IPS DF 4.7 (cell line): ENCODE data around the gene TNFRSF14.

ENCODE experiments used
- DNase-seq: peaks from one replicate; pipeline ENCODE4 v3.0.0-alpha.2; 2013; ENCODE audit warnings: low spot score; ENCODE audit errors: extremely low read depth

TNFRSF14 gene

DNA sequence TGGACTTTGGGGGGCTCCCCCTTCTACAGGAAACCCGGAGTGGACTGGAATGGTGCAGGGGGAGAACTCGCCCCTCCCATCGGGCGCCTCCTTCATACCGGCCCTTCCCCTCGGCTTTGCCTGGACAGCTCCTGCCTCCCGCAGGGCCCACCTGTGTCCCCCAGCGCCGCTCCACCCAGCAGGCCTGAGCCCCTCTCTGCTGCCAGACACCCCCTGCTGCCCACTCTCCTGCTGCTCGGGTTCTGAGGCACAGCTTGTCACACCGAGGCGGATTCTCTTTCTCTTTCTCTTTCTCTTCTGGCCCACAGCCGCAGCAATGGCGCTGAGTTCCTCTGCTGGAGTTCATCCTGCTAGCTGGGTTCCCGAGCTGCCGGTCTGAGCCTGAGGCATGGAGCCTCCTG, at the start of gene TNFRSF14:
Gene TNFRSF14, plus strand, starts transcription at position 95 of the 401 bp plus-strand sequence. Its CDS starts 294 bp downstream, at position 389.
- no peak for DNase-seq

DNA sequence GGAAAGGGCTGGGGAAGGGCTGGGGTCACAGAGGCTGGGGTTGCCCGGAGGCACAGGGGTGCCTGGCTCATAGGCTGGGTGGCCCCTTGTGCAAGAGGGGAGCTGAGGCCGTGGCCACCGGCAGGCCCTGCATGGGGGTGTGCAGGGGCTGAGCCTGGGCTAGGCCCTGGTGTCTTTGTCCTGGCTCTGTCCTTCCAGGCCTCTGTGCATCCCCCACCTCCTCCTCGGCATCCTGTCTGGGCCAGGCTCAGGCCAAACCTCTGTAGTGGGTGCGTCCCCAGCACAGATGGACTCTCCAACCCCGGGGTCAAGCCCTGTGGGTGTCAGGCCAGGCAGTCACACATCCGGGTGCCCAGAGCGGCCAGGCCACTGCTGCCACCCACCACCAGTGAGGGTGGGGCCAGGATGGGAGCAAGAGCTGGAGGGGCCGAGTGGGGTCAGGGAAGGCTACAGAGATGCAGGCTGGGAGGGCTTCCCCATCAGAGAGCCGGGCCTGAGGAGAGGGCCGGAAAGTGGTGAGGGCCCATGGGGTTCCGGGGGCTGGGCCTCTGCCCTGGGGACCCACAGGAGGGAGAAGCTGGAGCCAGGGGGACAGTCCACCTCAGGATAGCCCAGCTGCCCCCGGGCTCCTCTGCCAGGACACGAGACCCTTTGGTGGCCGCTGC, 49.1 kb upstream of the TNFRSF14 start:
- no peak for DNase-seq

DNA sequence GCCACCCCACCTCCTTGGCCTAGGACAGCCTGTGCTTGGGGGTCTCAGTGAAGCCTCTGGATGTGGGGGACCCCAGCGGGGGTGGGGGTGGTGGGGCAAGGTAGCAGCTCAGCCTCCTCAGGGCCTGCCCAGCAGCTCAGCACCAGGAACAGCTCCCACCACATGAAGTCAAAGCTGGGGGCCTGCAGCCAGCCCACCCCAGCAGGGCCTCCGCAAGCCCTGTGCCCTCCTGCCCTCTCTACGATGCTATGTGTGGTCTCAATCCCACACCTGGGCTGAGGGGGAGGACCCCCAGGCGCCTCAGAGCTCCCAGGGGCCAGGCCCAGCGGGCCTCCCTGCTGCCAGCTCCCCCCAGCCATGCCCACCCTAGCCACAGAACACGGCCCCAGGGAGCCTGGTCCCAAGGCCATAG, 48.4 kb upstream of the TNFRSF14 start:
- DNase-seq: no peak

DNA sequence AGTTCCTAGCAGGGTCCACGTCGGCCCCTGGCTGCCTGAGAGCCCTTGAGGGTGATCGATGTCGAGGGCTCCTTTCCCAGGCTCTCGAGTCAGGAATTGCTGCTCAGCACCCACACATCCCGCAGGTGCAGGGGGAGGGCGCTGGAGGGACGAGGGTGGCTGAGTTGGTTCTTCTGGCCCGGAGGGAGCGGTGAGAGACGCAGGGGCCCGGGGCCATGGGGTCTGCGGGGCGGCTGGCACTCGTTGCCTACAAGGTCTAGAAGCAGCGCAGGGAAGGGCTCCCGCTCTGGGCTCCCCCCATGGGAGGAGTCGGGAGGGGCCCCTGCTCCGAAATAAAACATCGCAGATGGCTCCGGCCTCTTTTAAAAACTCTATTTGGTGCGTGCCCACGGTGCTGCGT, 48.0 kb upstream of the TNFRSF14 start:
- DNase-seq: no peak

DNA sequence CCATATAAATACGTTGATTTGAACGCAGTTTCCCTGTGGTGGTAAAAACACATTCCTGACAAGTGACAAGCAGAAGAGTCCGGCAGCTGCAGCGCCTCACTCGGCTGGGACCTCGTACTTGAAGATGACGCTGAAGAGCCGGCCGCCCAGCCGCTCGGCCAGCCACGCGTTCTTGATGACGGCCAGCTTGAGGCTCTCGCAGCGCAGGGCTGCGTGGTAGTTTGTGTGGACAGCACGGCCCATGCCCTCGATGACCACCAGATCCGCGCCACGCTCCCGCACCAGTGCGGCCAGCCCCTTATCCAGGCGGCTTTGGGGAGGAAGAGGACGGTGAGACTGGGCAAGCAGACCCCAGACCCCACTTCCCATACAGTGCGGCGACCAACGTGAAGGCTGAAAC, 47.4 kb upstream of the TNFRSF14 start:
- DNase-seq: no peak

DNA sequence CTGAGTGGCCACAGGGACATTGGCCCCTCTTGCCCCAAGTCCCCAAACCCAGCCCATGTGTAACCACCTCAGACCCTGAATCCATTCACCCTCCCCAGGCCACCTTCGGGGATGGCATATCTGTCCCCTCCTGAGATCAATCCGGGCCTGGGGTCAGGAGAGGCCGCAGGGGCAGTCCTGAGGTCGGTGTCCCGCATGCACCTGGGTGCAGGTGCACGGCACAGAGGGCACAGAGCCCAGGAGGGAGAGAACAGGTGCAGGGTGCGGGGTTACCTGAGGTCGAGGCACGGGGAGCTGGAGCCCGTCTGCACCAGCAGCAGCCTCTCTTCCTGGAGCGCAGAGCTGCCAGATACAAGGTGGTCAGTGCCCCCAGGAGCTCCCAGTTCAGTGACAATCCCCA, 46.6 kb upstream of the TNFRSF14 start:
- DNase-seq: no peak

DNA sequence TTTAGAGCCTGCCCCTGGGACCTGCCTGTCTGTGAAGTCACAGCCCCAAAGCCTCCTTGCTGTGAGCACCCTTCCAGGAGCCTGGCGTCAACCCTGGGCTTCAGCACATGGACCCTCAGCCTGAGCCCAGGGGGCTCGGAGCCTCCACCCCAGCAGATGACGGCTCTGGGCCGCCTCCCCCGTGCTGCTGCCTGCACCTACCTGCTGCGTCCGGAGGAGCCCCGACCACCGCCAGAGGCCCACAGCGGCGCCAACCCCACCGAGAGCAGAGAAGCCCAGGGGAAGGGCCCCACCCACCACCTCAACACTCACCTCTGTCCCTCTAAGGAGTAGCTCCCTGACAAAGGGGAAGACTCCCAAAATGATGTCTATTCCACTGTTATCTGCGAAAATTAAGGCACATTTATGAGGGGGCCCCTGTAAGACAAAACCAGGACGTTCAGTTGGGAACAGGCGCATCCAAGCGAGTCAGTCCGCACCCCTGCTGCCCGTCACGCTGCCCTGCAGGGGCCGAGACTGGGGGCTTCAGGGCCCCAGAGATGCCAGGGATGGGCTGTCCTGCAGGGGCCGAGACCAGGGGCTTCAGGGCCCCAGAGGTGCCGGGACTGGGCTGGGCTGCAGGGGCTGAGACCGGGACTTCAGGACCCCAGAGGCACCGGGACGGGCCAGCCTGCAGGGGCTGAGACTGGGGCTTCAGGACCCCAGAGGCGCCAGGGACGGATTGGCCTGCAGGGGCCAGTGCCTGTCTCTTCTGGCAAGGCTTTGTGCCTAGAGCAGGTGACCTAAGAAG, 45.6 kb upstream of the TNFRSF14 start:
- no peak for DNase-seq

DNA sequence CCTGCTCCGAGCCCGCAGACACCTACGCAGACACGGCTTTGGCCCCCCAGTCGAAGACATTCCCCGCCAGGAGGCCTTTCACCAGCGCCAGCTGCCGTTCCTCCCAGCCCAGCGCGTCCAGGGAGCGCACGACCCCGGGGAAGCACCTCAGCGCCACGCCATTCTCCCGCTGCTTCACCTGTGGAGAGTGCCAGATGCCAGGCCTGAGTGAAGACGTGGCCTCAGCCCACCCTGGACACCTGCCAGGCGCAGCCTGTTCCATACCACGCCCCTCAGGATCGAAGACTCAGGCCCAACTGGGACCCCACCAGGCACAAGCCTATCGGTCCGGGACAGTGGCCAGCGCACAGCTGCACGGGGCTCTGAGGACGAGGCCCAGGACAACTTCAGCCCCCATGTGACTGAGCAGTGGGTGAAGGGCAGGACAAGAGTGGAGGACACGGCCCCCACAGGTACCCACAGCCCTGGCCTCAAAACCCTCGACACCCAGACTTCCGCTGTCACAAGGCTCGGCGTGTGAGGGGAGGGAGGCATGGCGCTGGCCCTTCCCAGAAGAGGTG, 43.2 kb upstream of the TNFRSF14 start:
- DNase-seq: no peak

DNA sequence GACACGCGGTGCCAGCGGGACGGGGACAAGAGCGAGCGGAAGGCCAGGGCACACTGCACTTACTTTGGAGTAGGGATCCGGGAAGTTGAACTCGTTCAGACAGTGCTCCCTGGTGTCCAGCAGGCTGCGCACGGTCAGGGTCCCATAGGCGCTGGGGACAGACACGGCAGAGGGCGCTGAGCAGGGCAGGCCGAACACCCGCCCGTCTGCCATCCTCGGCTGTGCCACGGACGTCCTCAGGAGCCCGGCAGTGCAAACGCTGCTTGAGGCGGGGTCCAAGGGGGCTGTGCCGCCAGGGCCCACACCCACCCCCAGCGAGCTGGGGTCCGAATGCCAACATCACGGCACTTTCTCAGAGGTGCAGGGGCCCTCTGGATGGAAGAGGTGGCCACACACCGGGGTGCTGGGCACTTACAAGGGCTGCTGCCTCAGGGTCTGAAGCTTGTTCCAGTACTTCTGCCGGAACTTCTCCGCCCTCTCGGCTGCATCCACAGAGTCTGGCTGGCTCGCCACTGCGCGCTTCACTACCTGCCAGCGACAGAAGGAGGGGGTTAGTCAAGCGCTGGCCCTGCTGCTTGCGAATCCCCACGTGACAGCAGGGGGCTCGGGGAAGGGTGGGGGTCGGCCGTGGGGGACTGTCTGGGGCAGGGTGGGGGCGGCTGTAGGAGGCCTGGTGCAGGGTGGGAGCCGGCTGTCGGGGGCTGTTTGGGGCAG, 42.1 kb upstream of the TNFRSF14 start:
- no peak for DNase-seq

DNA sequence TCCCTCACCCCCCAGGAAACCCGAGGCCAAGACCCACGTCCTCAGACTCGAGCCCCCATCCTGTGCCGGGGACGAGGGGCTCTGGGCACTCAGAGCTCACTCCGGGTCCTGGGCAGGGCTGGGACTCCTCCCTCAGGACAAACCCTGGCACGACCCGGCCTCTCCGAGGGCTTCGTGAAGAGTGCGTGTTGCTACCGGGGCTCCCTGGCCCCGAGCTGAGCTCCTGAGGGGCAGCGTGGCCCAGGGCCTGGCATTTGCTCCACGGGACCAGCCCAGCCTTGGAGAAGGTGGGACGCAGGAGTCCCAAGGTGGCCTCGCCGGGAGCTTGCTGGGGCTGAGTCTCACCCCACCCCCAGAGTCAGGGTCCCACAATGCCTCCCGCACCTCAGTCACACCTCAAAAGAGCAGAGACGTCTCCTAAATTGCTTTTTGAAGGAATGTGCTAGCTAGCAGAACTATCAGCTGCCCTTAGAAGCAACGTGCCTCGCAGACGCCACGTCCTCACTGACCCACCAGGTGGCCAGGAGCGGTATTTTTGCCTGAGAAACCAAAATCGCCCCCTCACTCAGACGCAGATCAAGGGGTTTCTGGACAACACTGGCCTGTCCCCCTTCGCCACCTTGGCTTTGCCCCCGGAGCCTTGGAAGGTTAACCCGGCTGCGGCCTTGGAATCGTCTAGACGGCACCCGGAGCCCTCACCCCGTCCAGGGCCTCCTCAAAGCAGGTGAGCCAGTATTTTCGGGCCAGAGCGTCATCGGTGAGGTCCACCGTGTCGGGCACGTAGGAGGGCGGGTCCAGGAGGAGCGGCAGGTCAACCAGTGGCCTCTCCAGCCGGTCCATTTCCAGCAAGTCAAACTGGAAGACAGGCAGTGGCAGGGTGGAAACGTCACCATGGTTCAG, 41.1 kb upstream of the TNFRSF14 start:
- no peak for DNase-seq

DNA sequence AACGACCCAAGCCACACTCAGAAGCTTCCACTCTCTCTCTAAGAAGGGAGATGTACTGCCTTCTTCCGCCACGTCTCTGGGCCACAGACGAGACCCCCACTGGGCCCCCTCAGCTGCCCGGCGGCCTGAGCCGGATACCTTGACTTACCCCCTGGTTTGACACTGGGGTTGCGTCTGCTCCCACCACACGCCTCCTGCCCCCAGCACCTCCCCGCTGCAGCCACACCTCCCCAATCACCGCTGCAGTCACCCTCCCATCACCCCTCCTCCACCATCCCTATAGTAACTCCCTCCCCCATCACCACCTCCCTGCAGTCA, 40.4 kb upstream of the TNFRSF14 start:
- no peak for DNase-seq

DNA sequence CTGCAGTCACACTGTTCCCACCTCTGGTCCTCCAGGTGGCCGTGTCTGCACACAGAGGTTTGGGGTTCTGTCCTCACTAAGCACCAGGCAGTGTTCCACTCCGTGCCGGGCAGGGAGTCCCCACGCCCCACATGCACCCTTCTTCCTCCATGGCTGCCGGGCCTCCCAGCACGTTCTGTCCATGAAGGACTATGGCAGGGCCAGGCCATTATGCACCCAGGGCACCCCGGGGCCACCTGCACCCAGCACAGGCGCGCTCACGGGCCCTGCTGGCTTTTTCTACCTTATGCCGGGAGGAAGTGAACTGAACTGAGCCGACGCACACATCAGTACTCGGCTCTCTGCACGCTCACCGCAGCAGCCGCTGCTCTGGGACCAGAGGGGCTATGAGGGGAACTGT, 40.0 kb upstream of the TNFRSF14 start:
- DNase-seq: no peak

DNA sequence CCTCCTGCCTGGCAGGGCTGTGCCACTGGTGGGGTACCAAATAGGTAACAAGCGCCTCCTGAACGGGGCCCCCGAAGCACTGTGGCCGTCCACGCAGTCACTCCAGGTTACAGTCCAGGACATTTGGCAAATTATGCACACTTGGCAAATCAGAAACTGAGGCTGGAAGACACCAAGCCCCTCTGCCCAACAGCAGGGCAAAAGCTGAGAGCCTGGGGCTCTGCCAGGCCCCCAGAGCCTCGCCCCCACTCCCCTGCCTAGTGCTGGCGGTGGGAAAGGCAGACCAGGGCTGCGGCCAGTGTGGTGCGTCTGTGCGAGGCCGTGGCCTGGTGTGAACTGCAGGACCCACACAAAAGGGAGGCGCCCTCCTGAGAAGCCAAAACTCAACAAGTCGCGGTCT, 39.2 kb upstream of the TNFRSF14 start:
- no peak for DNase-seq

DNA sequence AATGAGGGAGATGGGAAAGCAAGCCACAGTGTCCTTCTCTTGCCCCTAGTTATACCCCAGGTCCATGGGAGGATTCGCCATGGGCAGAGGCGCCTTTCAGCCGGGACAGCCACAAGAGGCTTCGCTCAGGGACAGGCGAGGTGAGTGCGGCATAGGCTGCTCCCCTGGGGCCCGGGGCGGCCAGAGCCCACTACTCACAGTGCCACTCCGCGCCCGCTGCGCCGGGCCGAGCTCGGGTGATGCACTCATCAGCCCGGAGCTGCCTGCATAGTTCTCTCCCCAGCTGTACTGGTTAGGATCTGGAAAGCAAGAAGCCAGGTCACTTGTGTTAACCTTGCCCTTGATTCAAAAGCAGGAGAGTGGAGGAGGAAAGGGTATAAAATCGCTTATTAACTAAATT, 38.2 kb upstream of the TNFRSF14 start:
- DNase-seq: no peak

DNA sequence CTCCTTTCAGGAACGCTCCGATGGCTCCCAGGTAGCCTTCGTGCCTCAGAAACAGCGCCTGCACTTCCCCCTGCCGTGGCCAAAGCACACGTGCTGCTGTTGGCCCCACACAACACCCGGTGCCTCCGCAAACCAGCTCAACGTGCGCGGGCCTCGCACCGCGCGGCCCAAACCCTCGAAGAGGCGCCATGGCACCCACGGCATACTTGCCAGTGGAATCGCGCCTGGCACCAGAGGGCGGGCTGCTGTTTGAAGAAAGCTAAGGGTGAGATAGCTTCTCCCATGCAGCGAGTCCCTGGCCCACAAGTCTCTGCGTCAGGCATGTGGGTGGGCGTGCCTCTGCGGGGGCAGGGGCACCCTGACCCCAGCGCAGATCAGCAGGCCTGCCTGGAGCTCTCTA, 37.6 kb upstream of the TNFRSF14 start:
- no peak for DNase-seq

DNA sequence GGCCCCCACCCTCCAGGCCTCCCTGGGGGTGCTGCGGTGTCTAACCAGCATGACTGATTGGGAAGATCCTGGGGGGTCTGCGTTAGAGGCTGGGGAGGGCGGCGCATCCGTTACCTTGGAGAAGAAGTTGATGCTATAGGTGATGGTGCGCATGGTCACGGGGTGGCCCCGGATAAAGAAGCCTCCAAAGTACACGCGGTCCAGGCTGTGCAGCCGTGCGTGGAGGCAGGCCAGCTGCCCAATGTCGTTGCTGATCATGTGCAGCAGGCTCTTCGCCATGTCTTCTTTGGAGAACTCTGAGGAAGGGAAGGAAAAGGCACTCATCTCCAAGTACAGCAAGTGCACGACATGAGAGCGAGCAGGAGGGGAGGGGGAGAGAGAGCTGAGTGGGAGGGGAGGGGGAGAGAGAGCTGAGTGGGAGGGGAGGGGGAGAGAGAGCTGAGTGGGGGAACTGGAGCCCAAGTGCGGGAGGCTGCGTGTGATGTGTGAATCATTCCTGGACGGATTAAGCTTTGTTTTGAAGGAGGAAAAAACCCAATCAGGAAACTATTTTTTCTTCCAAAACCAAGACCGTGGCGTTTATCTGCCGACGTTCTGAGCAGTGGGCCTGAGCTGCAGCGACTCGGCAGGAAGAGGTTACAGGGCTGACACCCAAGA, 37.0 kb upstream of the TNFRSF14 start:
- no peak for DNase-seq

DNA sequence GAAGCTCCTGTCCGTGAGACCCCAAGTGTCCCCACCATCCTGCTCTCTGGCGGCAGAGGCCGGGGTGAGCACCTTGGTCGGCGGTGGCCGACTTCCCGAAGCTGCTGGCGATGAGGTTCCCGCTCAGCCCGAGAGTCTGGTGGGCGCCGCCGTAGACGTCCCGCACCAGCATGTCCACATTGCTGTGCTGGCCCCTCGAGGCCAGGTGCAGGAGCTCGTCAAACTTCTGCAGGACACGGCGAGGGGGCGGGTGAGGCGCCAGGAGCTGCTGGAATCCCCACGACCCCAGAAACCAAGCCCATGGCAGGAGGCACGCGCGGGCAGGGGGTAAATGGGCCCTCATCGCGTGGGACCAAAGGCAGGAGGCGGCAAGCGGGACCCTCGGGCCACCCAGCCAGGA, 36.4 kb upstream of the TNFRSF14 start:
- no peak for DNase-seq

DNA sequence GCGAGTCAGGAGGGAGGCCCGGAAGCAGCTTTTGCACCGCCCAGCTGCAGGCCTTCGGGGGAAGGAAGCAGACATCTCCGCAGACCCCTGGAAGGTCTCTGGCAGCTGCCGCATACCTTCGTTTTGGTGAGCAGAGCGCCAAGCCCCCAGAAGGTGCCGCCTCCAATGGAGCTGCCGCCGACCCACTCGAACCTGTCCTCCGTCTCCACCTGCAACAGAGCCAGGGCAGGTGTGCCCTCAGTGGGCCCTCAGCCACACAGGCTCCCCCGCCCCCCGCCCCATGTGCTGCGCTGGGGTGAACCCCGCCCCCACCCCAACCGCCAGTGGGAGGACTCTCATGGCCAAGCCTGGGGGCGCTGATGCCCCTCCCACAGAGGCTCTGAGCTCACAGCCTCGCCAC, 36.0 kb upstream of the TNFRSF14 start:
- no peak for DNase-seq

DNA sequence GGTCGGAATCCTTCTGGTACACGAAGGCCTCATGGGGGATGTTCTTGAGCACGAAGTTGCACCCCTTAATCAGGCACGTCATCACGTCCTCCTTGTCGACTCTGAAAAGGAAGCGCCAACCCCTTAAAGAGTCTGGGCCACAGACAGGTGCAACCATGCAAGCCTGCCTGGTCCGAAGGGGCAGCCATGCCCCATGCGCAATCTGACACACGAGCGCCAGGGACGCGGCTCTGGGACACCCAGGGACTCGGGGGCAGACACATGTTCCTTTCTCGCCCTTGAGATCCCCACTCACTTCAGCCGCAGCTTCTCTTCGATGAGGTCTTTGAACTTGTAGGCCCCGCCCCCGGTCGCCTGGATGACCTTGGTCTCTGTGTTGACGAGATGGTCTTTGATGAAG, 35.4 kb upstream of the TNFRSF14 start:
- DNase-seq: no peak

DNA sequence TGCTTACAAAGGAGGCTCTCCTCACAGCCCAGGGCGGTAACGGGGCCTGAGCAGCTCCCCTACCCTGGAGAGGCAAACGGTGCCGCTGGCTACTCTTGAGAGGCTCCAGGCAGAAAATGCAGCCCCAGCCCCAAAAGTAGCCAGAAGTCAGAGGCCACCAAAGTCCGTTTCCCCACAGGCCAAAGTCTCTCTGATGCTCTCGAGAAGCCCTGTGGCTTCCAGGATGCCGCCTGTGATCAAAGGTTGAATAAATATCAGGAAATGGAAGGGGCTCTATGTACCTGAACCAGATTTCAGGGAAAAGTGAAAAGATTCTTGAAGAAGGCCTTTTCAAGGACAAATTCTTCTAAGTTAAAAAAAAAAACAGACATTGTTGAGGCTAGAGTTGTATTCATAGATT, 33.9 kb upstream of the TNFRSF14 start:
- no peak for DNase-seq
